HG02852 (cell line): ENCODE results near the gene CAPRIN2.
A peak's percentile ranks its signal among the peaks of the same experiment; 100 is the strongest.

Experiments used
- ATAC-seq: cut with Tn5 transposase; IDR thresholded peaks from one replicate; pipeline ENCODE4 v1.9.1; 2021; ENCODE audit warnings: mild to moderate bottlenecking, moderate library complexity; ENCODE audit not compliant: unreplicated experiment

CAPRIN2 gene

GRCh38 chr12:30701056-30701455, 53.7 kb downstream of the CAPRIN2 start:
- ATAC-seq = no peak

- no peak for ATAC-seq
Measured at GRCh38 chr12:30700216-30700900, 54.4 kb downstream of the CAPRIN2 start.

GRCh38 chr12:30698346-30698745, 56.4 kb downstream of the CAPRIN2 start:
- ATAC-seq = no peak

- no peak for ATAC-seq
Measured at GRCh38 chr12:30696943-30697342, 57.8 kb downstream of the CAPRIN2 start.

- no peak for ATAC-seq
Measured at GRCh38 chr12:30696486-30696885, 58.3 kb downstream of the CAPRIN2 start.

- ATAC-seq = peak; percentile 39
Measured at GRCh38 chr12:30696103-30696408, 58.7 kb downstream of the CAPRIN2 start.

- peak; percentile 81 for ATAC-seq
Measured at GRCh38 chr12:30695199-30696102, 59.3 kb downstream of the CAPRIN2 start, which contains the start of gene IPO8. Gene IPO8 (minus strand): TSS chr12:30695869. CDS start chr12:30695647, 222 bp downstream.

GRCh38 chr12:30694412-30695198, 60.1 kb downstream of the CAPRIN2 start:
- peak; percentile 23 for ATAC-seq

GRCh38 chr12:30692470-30692869, 62.3 kb downstream of the CAPRIN2 start:
- no peak for ATAC-seq

- ATAC-seq = no peak
Measured at GRCh38 chr12:30691122-30691879, 63.5 kb downstream of the CAPRIN2 start.

- ATAC-seq = no peak
Measured at GRCh38 chr12:30687265-30687986, 67.3 kb downstream of the CAPRIN2 start.

GRCh38 chr12:30679241-30679640, 75.5 kb downstream of the CAPRIN2 start:
- no peak for ATAC-seq

GRCh38 chr12:30678221-30678620, 76.5 kb downstream of the CAPRIN2 start:
- no peak for ATAC-seq

- no peak for ATAC-seq
Measured at GRCh38 chr12:30661210-30661609, 93.5 kb downstream of the CAPRIN2 start.
